M059J (cell line): Measurements from ENCODE around the gene RBL2. TPM values are rescaled to one million over a fixed set of nuclear protein-coding genes. Genes with fewer than 3 reads are reported as not detected.

Experiments
- DNase-seq: peaks from one replicate; pipeline ENCODE4 v3.0.0-alpha.2; 2012; ENCODE audit warnings: low read depth
- total RNA-seq: library from RNA; depleted of rRNA; stranded (reverse); fragments of >200 nt; shearing (Covaris generic); gene quantifications from 2 replicates; pipeline ENCODE4 v1.2.3, GENCODE V29; 2014

The RBL2 gene
- total RNA-seq, 1 experiment from 2014 or later = 15.7 TPM

- no peak for DNase-seq
These were observed 19.7 kb downstream of the RBL2 start for GRCh38 chr16:53453928-53454327.

GRCh38 chr16:53456625-53457024, 22.4 kb downstream of the RBL2 start:
- DNase-seq = no peak

- DNase-seq = peak; percentile 13
These were observed 23.4 kb downstream of the RBL2 start for GRCh38 chr16:53457670-53458069.

GRCh38 chr16:53458635-53459034, 24.4 kb downstream of the RBL2 start:
- DNase-seq = no peak

- peak; percentile 89 for DNase-seq
These were observed 31.5 kb downstream of the RBL2 start for GRCh38 chr16:53465606-53466280.

- DNase-seq = no peak
These were observed 42.6 kb downstream of the RBL2 start for GRCh38 chr16:53476867-53477266.

GRCh38 chr16:53478965-53479364, 44.7 kb downstream of the RBL2 start:
- DNase-seq = no peak

GRCh38 chr16:53480394-53480793, 46.1 kb downstream of the RBL2 start:
- no peak for DNase-seq

GRCh38 chr16:53482123-53482522, 47.9 kb downstream of the RBL2 start:
- DNase-seq = no peak

- DNase-seq = no peak
These were observed 50.3 kb downstream of the RBL2 start for GRCh38 chr16:53484542-53484941.

- no peak for DNase-seq
These were observed 52.0 kb downstream of the RBL2 start for GRCh38 chr16:53486230-53486629.

- no peak for DNase-seq
These were observed 55.5 kb downstream of the RBL2 start for GRCh38 chr16:53489755-53490154.

- DNase-seq = no peak
These were observed 58.2 kb downstream of the RBL2 start for GRCh38 chr16:53492503-53492902.

- DNase-seq = no peak
These were observed 60.4 kb downstream of the RBL2 start for GRCh38 chr16:53494636-53495035.

GRCh38 chr16:53495325-53495724, 61.1 kb downstream of the RBL2 start:
- no peak for DNase-seq

GRCh38 chr16:53498984-53499383, 64.7 kb downstream of the RBL2 start:
- DNase-seq = no peak

GRCh38 chr16:53501216-53501859, 67.1 kb downstream of the RBL2 start:
- peak; percentile 8 for DNase-seq

GRCh38 chr16:53502331-53503269, 68.3 kb downstream of the RBL2 start, which contains the start of gene AKTIP:
TSS of gene AKTIP (minus strand) at chr16:53503209. CDS start at chr16:53500259, 2,950 bp downstream.
- peak; percentile 19 for DNase-seq

GRCh38 chr16:53503270-53503923, 69.1 kb downstream of the RBL2 start:
- DNase-seq = peak; percentile 100

GRCh38 chr16:53503991-53504663, 69.9 kb downstream of the RBL2 start:
- DNase-seq = peak; percentile 69

GRCh38 chr16:53504665-53505064, 70.4 kb downstream of the RBL2 start:
- DNase-seq = peak; percentile 32
